Stimulated activated naive CD8-positive, alpha-beta T cell treated with anti-CD3 and anti-CD28 coated beads, Interleukin-15, Interleukin-2, amounts not matched to agents 100 ng/mL and 50 ng/mL, for 24 hours (primary cell): ENCODE measurements around the gene THEMIS.
A peak's percentile ranks its signal among the peaks of the same experiment; 100 is the strongest.

Experiments
- H3K27ac Mint-ChIP-seq: one replicate; pipeline ENCODE4 v1.8.0; 2021; ENCODE audit warnings: mild to moderate bottlenecking, mixed read lengths
- H3K27me3 Mint-ChIP-seq: one replicate; pipeline ENCODE4 v1.8.0; 2021; ENCODE audit warnings: mixed read lengths
- H3K36me3 Mint-ChIP-seq: one replicate; pipeline ENCODE4 v1.8.0; 2021; ENCODE audit warnings: low read depth, mixed read lengths
- H3K4me1 Mint-ChIP-seq: one replicate; pipeline ENCODE4 v1.8.0; 2021; ENCODE audit warnings: low read depth, mixed read lengths
- H3K4me3 Mint-ChIP-seq: one replicate; pipeline ENCODE4 v1.8.0; 2021; ENCODE audit warnings: mild to moderate bottlenecking, mixed read lengths
- H3K9me3 Mint-ChIP-seq: one replicate; pipeline ENCODE4 v1.8.0; 2021; ENCODE audit warnings: mixed read lengths

THEMIS gene

DNA sequence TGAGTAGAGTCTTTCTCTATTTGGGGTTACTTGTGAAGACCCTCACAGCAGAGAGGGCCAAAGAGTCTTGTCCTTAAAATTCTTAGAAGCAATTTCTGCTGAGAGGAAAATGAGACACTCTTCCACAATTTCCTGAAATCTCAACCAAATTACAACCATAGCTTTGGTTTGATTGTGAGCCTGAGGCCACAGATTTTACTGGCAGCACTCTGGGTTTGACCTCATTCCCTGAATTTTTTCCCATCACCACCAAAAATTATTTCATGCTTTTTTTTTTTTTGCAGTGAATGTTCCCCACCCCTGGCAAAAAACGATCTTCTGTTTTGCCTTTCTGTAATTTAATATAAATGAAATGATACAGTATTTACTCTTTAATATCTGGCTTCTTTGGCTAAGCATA lies 125.5 kb downstream of the THEMIS start:
- Mint-ChIP-seq H3K36me3 (peaks cover 17% of the 10 kb centered on the region), H3K27ac (peak overlapping the region; percentile 54), H3K9me3 (no peaks in the 10 kb centered on the region), H3K27me3 (no peaks in the 10 kb centered on the region), H3K4me1 (peaks cover 65% of the 10 kb centered on the region), H3K4me3 (no peak overlapping the region)

DNA sequence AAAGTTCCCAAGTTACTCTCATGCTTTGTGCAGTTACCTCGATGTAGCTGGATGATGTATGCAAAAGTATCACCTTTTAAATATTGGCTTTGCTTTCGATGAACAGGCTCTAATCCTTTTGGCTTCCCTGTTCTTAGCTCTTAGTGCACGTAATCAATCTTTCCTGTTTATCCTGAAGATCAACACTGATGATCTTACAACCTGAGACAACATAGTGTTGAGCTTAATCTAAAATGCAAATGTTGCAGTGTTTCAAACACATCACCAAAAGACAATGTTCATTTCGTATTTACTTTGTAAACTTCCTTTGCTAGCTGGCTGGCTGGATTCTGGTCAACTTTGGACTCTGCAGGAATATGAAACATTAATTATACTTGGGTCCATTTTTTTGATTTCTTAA lies 132.1 kb downstream of the THEMIS start:
- Mint-ChIP-seq H3K36me3 (peaks cover 18% of the 10 kb centered on the region), H3K27me3 (no peaks in the 10 kb centered on the region), H3K9me3 (no peaks in the 10 kb centered on the region), H3K27ac (no peak overlapping the region), H3K4me3 (no peak overlapping the region), H3K4me1 (peaks cover 60% of the 10 kb centered on the region)

DNA sequence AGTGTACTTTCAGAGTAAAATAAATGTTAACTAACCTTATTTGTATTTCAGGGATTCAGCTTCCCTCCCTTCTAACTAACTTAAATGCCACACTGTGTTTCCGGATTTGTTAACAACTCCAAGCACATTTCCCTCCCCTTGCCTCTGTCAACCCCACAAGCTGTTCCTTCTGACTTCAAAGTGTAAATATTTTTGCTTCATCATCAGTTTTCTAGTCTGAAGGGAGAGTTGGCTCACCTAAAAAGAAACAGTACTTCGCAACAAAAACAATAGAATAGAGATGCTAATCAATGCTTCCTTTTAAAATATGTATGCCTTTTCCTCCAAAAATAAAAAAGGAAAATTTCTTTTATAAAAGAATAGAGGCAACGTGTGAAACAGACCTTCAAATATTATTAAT lies 132.6 kb downstream of the THEMIS start:
- peaks cover 18% of the 10 kb centered on the region for H3K36me3 Mint-ChIP-seq
- no peak overlapping the region for H3K27ac Mint-ChIP-seq
- no peaks in the 10 kb centered on the region for H3K27me3 Mint-ChIP-seq
- H3K4me1 Mint-ChIP-seq: peaks cover 65% of the 10 kb centered on the region
- H3K4me3 Mint-ChIP-seq: no peak overlapping the region
- no peaks in the 10 kb centered on the region for H3K9me3 Mint-ChIP-seq

DNA sequence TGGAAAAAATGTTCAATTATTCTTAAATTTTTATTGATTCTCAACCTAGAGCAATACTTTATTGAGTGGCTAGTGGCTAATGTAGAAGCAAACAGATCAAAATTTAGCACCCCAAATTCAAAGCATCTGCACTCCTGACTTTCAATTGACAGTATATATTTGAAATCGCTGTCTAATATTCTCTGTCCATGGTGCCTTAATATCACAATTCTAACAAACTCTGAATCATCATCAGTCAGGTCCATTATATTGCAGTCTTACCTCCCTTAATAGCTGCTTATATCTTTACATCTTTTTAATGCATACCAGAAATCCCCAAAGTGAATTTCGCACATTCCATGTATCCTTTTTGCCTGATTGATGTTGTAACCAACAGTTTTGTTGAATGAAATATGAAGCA lies 134.9 kb downstream of the THEMIS start:
- H3K36me3 Mint-ChIP-seq: peaks cover 18% of the 10 kb centered on the region
- no peaks in the 10 kb centered on the region for H3K27me3 Mint-ChIP-seq
- no peaks in the 10 kb centered on the region for H3K9me3 Mint-ChIP-seq
- no peak overlapping the region for H3K4me3 Mint-ChIP-seq
- H3K27ac Mint-ChIP-seq: no peak overlapping the region
- H3K4me1 Mint-ChIP-seq: peaks cover 81% of the 10 kb centered on the region

DNA sequence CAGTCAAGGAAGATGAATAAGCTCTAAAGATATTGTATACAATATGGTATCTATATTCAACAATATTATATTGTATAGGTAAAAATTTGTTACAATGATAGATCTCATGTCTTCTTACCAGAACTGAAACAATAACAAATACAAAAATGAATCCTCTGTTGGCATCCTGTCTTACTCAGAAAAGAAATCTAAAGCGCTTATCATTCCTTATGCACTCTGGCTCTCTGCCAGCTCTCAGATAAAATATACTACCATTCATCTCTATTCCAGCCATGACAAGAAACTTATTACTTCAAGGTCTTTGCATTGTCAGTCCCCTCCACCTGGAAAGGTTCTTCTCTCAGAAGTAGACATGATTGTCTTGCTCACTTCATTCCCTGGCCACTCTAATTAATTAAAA lies 138.6 kb downstream of the THEMIS start:
- peaks cover 69% of the 10 kb centered on the region for H3K4me1 Mint-ChIP-seq
- H3K36me3 Mint-ChIP-seq: peaks cover 8% of the 10 kb centered on the region
- H3K4me3 Mint-ChIP-seq: no peak overlapping the region
- no peak overlapping the region for H3K27ac Mint-ChIP-seq
- peaks cover 5% of the 10 kb centered on the region for H3K9me3 Mint-ChIP-seq
- no peaks in the 10 kb centered on the region for H3K27me3 Mint-ChIP-seq

DNA sequence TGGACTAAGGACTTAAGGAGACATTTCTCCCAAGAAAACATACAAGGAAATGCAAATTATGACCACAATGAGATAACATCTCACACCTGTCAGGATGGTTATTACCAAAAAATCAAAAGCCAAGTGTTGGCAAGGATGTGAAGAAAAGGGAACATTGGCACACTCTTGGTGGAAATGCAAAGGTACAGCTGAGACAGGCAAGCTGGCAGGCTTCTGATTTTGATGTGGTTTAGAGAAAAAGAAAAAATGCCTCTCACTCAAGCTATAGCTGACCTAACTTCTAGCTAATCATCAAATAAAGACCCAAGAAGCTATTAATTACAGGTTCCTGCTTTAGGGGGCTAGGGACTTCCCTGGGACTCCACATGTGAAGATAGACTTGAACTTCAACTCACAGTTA lies 139.8 kb downstream of the THEMIS start:
- H3K36me3 Mint-ChIP-seq: peaks cover 12% of the 10 kb centered on the region
- H3K4me3 Mint-ChIP-seq: no peak overlapping the region
- no peaks in the 10 kb centered on the region for H3K27me3 Mint-ChIP-seq
- peaks cover 5% of the 10 kb centered on the region for H3K9me3 Mint-ChIP-seq
- peaks cover 65% of the 10 kb centered on the region for H3K4me1 Mint-ChIP-seq
- no peak overlapping the region for H3K27ac Mint-ChIP-seq

DNA sequence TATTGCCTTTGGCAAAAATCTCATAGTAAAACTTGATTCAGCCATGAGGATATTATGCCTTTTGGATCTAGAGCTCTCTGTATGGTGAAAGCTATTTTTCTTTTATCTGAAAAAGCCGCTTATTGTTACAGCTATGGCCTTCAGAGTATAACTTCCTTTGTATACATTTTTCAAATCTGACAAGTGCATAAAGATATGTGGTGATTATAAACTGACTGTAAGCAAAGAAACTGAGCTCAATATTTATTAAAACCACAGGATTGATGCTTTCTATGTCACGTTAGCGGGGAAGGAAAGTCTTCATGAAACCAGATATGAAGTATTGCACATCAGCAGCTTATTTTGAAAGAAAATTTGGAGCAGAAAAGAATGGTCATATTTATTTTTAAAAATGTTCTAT lies 151.8 kb downstream of the THEMIS start:
- Mint-ChIP-seq H3K36me3 (peaks cover 7% of the 10 kb centered on the region), H3K27me3 (no peaks in the 10 kb centered on the region), H3K27ac (no peak overlapping the region), H3K4me1 (peaks cover 70% of the 10 kb centered on the region), H3K4me3 (no peak overlapping the region), H3K9me3 (peaks cover 5% of the 10 kb centered on the region)

DNA sequence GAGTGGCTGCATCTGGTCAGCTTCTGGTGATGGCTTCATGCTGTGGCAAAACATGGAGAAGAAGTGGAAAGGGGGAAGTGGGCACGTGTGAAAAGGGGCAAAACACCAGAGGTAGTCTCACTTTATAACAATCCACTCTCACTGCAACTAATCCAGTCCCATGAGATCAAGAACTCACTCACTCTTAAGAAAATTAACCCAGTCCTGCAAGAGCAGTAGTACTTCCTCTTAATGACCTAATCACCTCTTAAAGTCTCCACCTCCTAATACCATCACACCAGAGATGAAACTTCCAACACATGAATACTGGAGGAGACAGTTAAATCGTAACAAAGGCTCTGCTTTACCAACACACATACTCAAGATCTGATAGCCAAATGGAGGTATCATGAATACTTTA lies 152.6 kb downstream of the THEMIS start:
- Mint-ChIP-seq H3K27ac (peak overlapping the region; percentile 86), H3K4me1 (peaks cover 74% of the 10 kb centered on the region), H3K9me3 (peaks cover 5% of the 10 kb centered on the region), H3K27me3 (no peaks in the 10 kb centered on the region), H3K36me3 (peaks cover 10% of the 10 kb centered on the region), H3K4me3 (peak overlapping the region; percentile 65)

DNA sequence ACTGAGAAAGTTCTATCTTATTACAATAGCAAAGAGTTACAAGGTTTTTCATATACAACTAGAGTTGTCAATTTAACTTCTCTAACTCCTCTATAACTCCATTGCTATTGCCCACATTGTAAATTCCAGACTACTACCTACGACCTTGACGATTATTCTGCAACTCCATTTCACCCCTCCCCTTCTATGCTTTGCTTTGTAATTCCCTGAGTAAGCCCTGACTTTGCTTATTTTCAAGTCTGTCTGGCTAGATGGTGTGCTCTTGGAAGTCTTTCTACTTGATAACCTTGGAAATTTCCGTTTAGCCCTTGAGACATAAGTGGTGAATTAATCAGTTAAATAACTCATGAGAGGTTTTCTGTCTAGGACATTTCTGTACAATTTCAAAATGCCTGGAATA lies 162.4 kb downstream of the THEMIS start:
- Mint-ChIP-seq H3K4me1 (peaks cover 54% of the 10 kb centered on the region), H3K36me3 (peaks cover 15% of the 10 kb centered on the region), H3K27ac (no peak overlapping the region), H3K9me3 (no peaks in the 10 kb centered on the region), H3K4me3 (no peak overlapping the region), H3K27me3 (no peaks in the 10 kb centered on the region)

DNA sequence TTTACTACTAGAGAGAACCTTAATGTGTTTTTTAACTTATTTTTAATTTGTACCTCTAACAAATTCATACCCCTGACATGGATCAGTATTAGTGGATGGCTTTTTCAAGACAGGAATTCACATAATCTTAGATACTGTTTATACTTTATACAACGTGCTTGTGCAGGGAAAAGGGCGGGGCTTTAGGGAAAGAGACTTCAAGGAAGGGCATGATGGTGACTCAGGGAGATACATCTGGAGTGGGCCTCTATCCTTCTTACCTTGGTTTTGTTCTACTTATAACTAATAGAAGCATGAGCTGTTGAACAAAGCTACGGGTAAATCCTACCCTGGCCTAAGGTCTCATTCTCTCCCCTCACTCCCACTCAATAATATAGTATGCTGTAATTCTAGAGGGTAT lies 163.1 kb downstream of the THEMIS start:
- Mint-ChIP-seq H3K4me3 (no peak overlapping the region), H3K27me3 (no peaks in the 10 kb centered on the region), H3K9me3 (no peaks in the 10 kb centered on the region), H3K4me1 (peaks cover 56% of the 10 kb centered on the region), H3K36me3 (peaks cover 16% of the 10 kb centered on the region), H3K27ac (no peak overlapping the region)

DNA sequence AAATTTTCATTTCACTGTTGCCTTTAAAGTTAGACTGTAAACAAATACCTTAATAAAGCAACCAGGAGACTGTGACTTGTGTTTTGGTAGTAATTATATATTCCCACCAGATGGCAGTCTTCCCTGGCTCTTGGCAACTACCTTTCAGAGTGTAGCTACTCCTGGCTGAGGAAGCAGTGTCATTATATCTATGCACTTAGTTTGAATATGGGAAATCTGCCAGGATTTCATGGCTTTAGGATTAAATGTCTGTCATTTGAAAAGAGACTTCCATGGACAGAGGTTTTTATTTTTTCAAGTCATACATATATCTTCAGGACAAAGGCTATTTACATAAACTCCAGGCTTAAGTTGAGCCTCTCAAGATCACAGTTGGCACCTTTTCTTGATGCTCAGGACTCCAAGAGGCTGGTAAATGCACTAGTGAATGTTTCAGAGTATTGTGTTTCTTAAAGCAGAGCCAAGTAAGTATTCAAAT lies 163.8 kb downstream of the THEMIS start:
- Mint-ChIP-seq H3K27me3 (no peaks in the 10 kb centered on the region), H3K27ac (no peak overlapping the region), H3K4me1 (peaks cover 57% of the 10 kb centered on the region), H3K4me3 (no peak overlapping the region), H3K36me3 (peaks cover 16% of the 10 kb centered on the region), H3K9me3 (no peaks in the 10 kb centered on the region)

DNA sequence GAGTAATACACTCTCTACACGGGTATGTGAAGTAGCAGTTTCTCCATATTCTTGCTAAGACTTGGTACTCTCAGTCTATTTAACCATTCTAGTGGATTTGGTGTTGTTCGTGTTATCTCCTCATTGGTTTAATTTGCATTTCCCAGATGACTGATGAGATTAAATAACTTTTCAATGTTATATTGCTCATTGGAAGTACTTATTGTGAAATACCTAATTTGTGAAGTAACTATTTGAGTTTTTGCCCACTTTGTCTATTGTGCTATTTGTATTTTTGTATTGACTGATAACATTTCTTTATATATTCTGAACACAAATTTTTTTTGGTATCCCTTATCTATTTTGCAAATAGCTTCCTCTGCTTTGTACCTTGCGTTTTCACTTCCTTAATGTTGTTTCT lies 167.9 kb downstream of the THEMIS start:
- no peak overlapping the region for H3K4me3 Mint-ChIP-seq
- no peaks in the 10 kb centered on the region for H3K9me3 Mint-ChIP-seq
- H3K4me1 Mint-ChIP-seq: peaks cover 56% of the 10 kb centered on the region
- H3K27ac Mint-ChIP-seq: no peak overlapping the region
- no peaks in the 10 kb centered on the region for H3K27me3 Mint-ChIP-seq
- peaks cover 23% of the 10 kb centered on the region for H3K36me3 Mint-ChIP-seq

DNA sequence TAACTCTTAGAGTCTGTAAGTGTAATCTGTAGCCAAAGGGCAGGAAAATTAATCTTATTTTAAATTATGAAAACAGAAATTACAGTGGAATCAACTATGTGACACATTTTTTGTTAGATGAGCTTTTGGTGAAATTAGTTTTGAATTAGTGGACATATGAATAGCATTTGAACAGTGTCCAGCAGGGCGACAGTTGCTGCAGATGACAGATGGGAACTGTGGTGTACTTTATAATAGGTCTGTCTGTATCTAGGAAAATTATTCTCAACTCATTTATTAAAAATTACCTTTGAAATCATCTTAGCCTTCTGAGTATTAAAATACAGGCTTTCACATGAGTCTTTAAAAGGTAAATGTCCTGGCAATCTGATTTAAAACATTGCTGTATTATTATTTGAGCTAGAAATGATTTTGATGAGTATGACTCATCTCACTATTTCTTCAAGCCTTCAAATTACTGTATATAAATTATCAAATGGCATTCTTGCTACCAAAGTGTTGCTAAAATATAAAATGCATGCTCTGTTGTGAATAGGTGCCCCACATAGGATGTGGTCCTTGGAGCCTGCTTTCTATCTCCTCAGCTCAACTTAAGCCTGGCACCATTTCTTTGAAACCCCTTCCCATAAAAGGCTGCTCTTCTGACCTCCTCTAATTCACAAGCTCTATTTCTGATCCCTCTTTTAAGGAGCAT lies 173.5 kb downstream of the THEMIS start:
- peaks cover 19% of the 10 kb centered on the region for H3K36me3 Mint-ChIP-seq
- no peak overlapping the region for H3K27ac Mint-ChIP-seq
- H3K9me3 Mint-ChIP-seq: no peaks in the 10 kb centered on the region
- H3K4me3 Mint-ChIP-seq: no peak overlapping the region
- no peaks in the 10 kb centered on the region for H3K27me3 Mint-ChIP-seq
- H3K4me1 Mint-ChIP-seq: peaks cover 37% of the 10 kb centered on the region

DNA sequence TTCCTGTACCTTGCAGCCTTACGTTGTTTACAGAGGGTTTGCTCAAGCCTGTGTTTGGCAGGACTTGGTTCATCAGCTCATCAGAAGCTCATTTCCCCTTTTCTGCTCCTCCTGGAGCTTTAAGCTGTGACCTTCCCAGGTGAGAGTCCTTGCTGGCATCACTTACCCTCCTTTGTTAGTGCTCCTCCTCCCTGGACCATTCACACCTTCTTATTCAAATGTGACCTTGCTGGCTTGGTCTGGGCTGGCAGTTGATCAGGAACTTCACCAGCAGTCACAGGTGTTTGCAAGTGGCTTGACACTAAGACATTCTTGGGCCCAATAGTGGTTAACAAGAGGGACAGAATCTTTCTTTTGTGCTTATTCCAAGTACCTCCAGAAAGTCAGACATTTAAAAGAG lies 175.0 kb downstream of the THEMIS start:
- Mint-ChIP-seq H3K36me3 (peaks cover 19% of the 10 kb centered on the region), H3K4me1 (peaks cover 32% of the 10 kb centered on the region), H3K27me3 (no peaks in the 10 kb centered on the region), H3K27ac (peak overlapping the region; percentile 64), H3K9me3 (no peaks in the 10 kb centered on the region), H3K4me3 (no peak overlapping the region)

DNA sequence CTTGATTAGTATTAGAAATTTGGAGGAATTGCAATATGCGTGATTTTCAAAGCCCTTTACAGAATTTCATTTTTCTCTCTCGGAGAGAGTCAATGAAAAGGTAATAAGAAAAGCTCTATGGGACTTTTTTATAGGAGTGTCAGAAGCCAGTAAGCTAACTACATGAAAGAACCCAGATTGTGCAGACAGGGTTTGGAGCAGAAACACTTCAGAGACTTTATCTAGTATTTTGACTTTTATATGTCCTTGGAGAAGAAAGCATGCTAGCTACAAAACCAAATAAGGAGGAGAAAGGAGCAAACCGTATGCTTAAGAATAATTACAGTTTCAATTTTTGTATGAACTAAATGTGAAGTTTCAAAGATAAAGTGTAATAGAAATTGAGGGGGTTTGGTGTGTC lies 182.2 kb downstream of the THEMIS start:
- peaks cover 22% of the 10 kb centered on the region for H3K4me1 Mint-ChIP-seq
- H3K9me3 Mint-ChIP-seq: no peaks in the 10 kb centered on the region
- no peak overlapping the region for H3K27ac Mint-ChIP-seq
- peaks cover 26% of the 10 kb centered on the region for H3K36me3 Mint-ChIP-seq
- no peaks in the 10 kb centered on the region for H3K27me3 Mint-ChIP-seq
- no peak overlapping the region for H3K4me3 Mint-ChIP-seq

DNA sequence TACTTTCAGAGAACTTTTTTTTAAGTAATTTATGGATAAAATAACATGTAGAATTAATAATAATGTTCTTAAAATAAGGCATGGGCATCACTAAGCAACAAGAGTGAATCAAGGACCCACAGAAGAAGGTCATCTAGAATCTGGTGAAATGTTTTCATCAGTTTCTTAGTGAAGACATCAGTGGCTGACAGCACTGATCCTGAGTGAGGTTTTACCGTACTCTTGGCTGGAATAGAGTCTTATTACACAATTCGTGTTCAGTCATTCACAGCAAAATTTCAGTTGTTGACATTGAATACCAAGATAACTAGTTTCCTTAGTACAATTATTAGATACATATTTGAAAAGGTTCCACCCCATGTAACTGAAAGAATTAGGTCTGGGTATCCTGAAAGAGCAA lies 183.5 kb downstream of the THEMIS start:
- Mint-ChIP-seq H3K4me3 (no peak overlapping the region), H3K27ac (no peak overlapping the region), H3K9me3 (no peaks in the 10 kb centered on the region), H3K36me3 (peaks cover 32% of the 10 kb centered on the region), H3K4me1 (peaks cover 13% of the 10 kb centered on the region), H3K27me3 (no peaks in the 10 kb centered on the region)
